Neuronal stem cell (in vitro differentiated cells): ENCODE measurements around the gene HOMEZ.

Source experiments
- DNase-seq: peaks from one replicate; pipeline ENCODE4 v3.0.0-alpha.2; 2013; ENCODE audit warnings: low spot score
- H2AFZ ChIP-seq: one replicate; pipeline ENCODE4 v1.6.1; 2013; ENCODE audit warnings: mild to moderate bottlenecking, low read length, inconsistent platforms
- H2AK5ac ChIP-seq: 2 replicates; pipeline ENCODE4 v1.6.1; 2013; ENCODE audit warnings: low read depth, mild to moderate bottlenecking, inconsistent platforms, low read length, moderate library complexity, mixed read lengths
- H2BK120ac ChIP-seq: 2 replicates; pipeline ENCODE4 v1.6.1; 2013; ENCODE audit warnings: low read depth, mild to moderate bottlenecking, inconsistent platforms, low read length, moderate library complexity, mixed read lengths
- H2BK12ac ChIP-seq: one replicate; pipeline ENCODE4 v1.6.1; 2013; ENCODE audit warnings: low read length, inconsistent platforms
- H2BK15ac ChIP-seq: 2 replicates; pipeline ENCODE4 v1.6.1; 2013; ENCODE audit warnings: mild to moderate bottlenecking, low read length, inconsistent platforms, mixed read lengths
- H2BK5ac ChIP-seq: one replicate; pipeline ENCODE4 v1.6.1; 2013; ENCODE audit warnings: inconsistent platforms, mild to moderate bottlenecking, low read length, moderate library complexity
- H3K14ac ChIP-seq: one replicate; pipeline ENCODE4 v1.6.1; 2013; ENCODE audit warnings: low read length, inconsistent platforms
- H3K18ac ChIP-seq: 2 replicates; pipeline ENCODE4 v1.6.1; 2013; ENCODE audit warnings: low read length, inconsistent platforms
- H3K23ac ChIP-seq: 2 replicates; pipeline ENCODE4 v1.6.1; 2013; ENCODE audit warnings: low read depth, mild to moderate bottlenecking, mixed read lengths, low read length, inconsistent platforms; ENCODE audit not compliant: poor library complexity
- H3K27ac ChIP-seq: replicated peaks from 3 replicates; pipeline ENCODE4 v1.5.1; 2013; ENCODE audit warnings: low read length, inconsistent platforms
- H3K27me3 ChIP-seq, 3 experiments: 2 replicates each; pipeline ENCODE4 v1.6.1; 2013; ENCODE audit warnings: low read length in 3 of 3, mild to moderate bottlenecking in 2 of 3, inconsistent platforms in 1 of 3, low read depth in 1 of 3, mixed read lengths in 1 of 3, moderate library complexity in 1 of 3; ENCODE audit not compliant: control insufficient read depth in 3 of 3, insufficient read depth in 3 of 3
- H3K36me3 ChIP-seq, 2 donors: replicated peaks in 1 of 2; 2 replicates each; pipeline ENCODE4 v1.6.1; 2013; ENCODE audit warnings: low read length in 2 of 2; ENCODE audit not compliant: control insufficient read depth in 2 of 2, insufficient read depth in 2 of 2
- H3K4ac ChIP-seq: 2 replicates; pipeline ENCODE4 v1.6.1; 2013; ENCODE audit warnings: inconsistent platforms, mild to moderate bottlenecking, low read length, moderate library complexity
- H3K4me1 ChIP-seq, 2 donors: 1 replicate in 1 of 2; 2 replicates in 1 of 2; pipeline ENCODE4 v1.6.1; 2013; ENCODE audit warnings: low read length in 2 of 2, low read depth in 1 of 2; ENCODE audit not compliant: control insufficient read depth in 2 of 2, insufficient read depth in 1 of 2
- H3K4me2 ChIP-seq: one replicate; pipeline ENCODE4 v1.6.1; 2013; ENCODE audit warnings: mild to moderate bottlenecking, low read length, inconsistent platforms; ENCODE audit not compliant: insufficient read depth, poor library complexity, severe bottlenecking
- H3K4me3 ChIP-seq, 2 donors: 2 replicates each; pipeline ENCODE4 v1.5.1; 2013; ENCODE audit warnings: low read length in 2 of 2, mild to moderate bottlenecking in 2 of 2, inconsistent platforms in 1 of 2, moderate library complexity in 1 of 2
- H3K79me1 ChIP-seq: one replicate; pipeline ENCODE4 v1.6.1; 2013; ENCODE audit warnings: low read depth, mild to moderate bottlenecking, inconsistent platforms, low read length, moderate library complexity
- H3K9ac ChIP-seq: one replicate; pipeline ENCODE4 v1.6.1; 2013; ENCODE audit warnings: mild to moderate bottlenecking, low read depth, low read length, inconsistent platforms; ENCODE audit not compliant: poor library complexity
- H3K9me3 ChIP-seq, 2 donors: replicated peaks in 1 of 2; 2 replicates each; pipeline versions ENCODE3 to v1.6.1; 2013; ENCODE audit warnings: low read length in 2 of 2, mild to moderate bottlenecking in 2 of 2, inconsistent platforms in 1 of 2, low read depth in 1 of 2, mixed read lengths in 1 of 2, moderate library complexity in 1 of 2; ENCODE audit not compliant: control insufficient read depth in 2 of 2, insufficient read depth in 1 of 2
- H4K8ac ChIP-seq: one replicate; pipeline ENCODE4 v1.6.1; 2013; ENCODE audit warnings: low read depth, mild to moderate bottlenecking, inconsistent platforms, low read length, moderate library complexity
- H4K91ac ChIP-seq: one replicate; pipeline ENCODE4 v1.6.1; 2013; ENCODE audit warnings: low read length, low read depth, mild to moderate bottlenecking, inconsistent platforms; ENCODE audit not compliant: poor library complexity
- WGBS, 2 donors: extraction: QIAGEN DNeasy Blood & Tissue Kit; methylation state at CpG; one replicate each; pipeline ENCODE4 v1.1.7; 2013; ENCODE audit warnings: missing lambda C conversion rate in 2 of 2, mixed read lengths in 1 of 2; ENCODE audit not compliant: insufficient read length in 2 of 2, insufficient replicate concordance in 1 of 2; ENCODE audit errors: extremely low coverage in 2 of 2; 5-methylcytosine and 5-hydroxymethylcytosine counted together

The HOMEZ gene

DNA sequence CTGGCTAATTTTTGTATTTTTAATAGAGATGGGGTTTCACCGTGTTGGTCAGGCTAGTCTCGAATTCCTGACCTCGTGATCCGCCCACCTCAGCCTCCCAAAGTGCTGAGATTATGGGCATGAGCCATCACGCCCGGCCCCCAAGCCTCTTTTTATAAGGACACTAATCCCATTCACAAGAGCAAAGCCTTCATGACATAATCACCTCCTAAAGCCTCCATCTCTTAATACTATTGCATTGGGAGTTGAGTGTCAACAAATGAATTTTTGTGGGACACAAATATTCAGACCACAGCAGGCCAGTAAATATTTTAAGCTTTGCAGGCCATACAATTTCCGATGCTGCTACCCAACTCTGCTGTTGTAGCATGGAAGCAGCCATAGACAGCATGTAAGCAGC is 37.3 kb downstream of the HOMEZ start:
- Histone ChIP-seq H3K4me3 (no peak overlapping the region), H3K79me1 (no peaks in the 10 kb centered on the region), H2BK12ac (no peak overlapping the region), H4K91ac (no peak overlapping the region), H3K27me3 (no peaks in the 10 kb centered on the region), H2AK5ac (no peak overlapping the region), H2AFZ (no peak overlapping the region), H3K4ac (no peak overlapping the region), H2BK15ac (no peak overlapping the region), H3K9ac (no peak overlapping the region), H2BK120ac (no peak overlapping the region), H2BK5ac (no peak overlapping the region), H3K18ac (no peak overlapping the region), H3K14ac (no peak overlapping the region), H3K4me2 (no peak overlapping the region), H3K36me3 (no peaks in the 10 kb centered on the region), H3K9me3 (no peaks in the 10 kb centered on the region), H3K4me1 (peaks cover 1 to 6% of the 10 kb centered on the region in 2 donors), H3K23ac (no peak overlapping the region), H4K8ac (no peak overlapping the region), H3K27ac (no peak overlapping the region)
- DNase-seq: no peak
- no CpG with 5 or more reads among the region's 7 CpGs for WGBS, 2 donors

GRCh38 chr14:23245282-23245681 is 40.6 kb downstream of the HOMEZ start:
- Histone ChIP-seq H3K79me1 (no peaks in the 10 kb centered on the region), H3K4ac (no peak overlapping the region), H2AFZ (no peak overlapping the region), H3K4me3 (no peak overlapping the region), H2BK12ac (no peak overlapping the region), H3K27me3 (no peaks in the 10 kb centered on the region), H3K27ac (no peak overlapping the region), H3K18ac (no peak overlapping the region), H4K8ac (no peak overlapping the region), H3K9ac (no peak overlapping the region), H4K91ac (no peak overlapping the region), H2BK15ac (no peak overlapping the region), H2BK120ac (no peak overlapping the region), H2BK5ac (no peak overlapping the region), H2AK5ac (no peak overlapping the region), H3K9me3 (no peaks in the 10 kb centered on the region), H3K14ac (no peak overlapping the region), H3K36me3 (no peaks in the 10 kb centered on the region), H3K4me2 (no peak overlapping the region), H3K4me1 (no peaks in the 10 kb centered on the region), H3K23ac (no peak overlapping the region)
- no peak for DNase-seq

- Histone ChIP-seq H2AFZ (no peak overlapping the region), H3K4ac (no peak overlapping the region), H2BK120ac (no peak overlapping the region), H4K8ac (no peak overlapping the region), H2AK5ac (no peak overlapping the region), H3K36me3 (no peaks in the 10 kb centered on the region), H3K9ac (no peak overlapping the region), H3K23ac (no peak overlapping the region), H3K27me3 (no peaks in the 10 kb centered on the region), H3K4me3 (no peak overlapping the region), H3K79me1 (no peaks in the 10 kb centered on the region), H2BK12ac (no peak overlapping the region), H3K14ac (no peak overlapping the region), H3K18ac (no peak overlapping the region), H3K4me1 (no peaks in the 10 kb centered on the region), H2BK15ac (no peak overlapping the region), H3K4me2 (no peak overlapping the region), H4K91ac (no peak overlapping the region), H3K9me3 (no peaks in the 10 kb centered on the region), H2BK5ac (no peak overlapping the region), H3K27ac (no peak overlapping the region)
- no CpG with 5 or more reads among the region's 2 CpGs for WGBS, 2 donors
- no peak for DNase-seq
Observed at GRCh38 chr14:23243066-23243465, 42.9 kb downstream of the HOMEZ start.

- H3K4me2 ChIP-seq: no peak overlapping the region
- no peak overlapping the region for H3K4me3 ChIP-seq
- no peak overlapping the region for H2BK120ac ChIP-seq
- no peak overlapping the region for H3K9ac ChIP-seq
- no peaks in the 10 kb centered on the region for H3K9me3 ChIP-seq
- H3K27me3 ChIP-seq: no peaks in the 10 kb centered on the region
- DNase-seq: no peak
- H2AFZ ChIP-seq: no peak overlapping the region
- H2BK15ac ChIP-seq: no peak overlapping the region
- H3K4ac ChIP-seq: no peak overlapping the region
- no peak overlapping the region for H3K18ac ChIP-seq
- H2AK5ac ChIP-seq: no peak overlapping the region
- no CpG with 5 or more reads among the region's 3 CpGs for WGBS, 2 donors
- H3K23ac ChIP-seq: no peak overlapping the region
- no peaks in the 10 kb centered on the region for H3K4me1 ChIP-seq
- H3K14ac ChIP-seq: no peak overlapping the region
- H3K79me1 ChIP-seq: no peaks in the 10 kb centered on the region
- H4K8ac ChIP-seq: no peak overlapping the region
- no peak overlapping the region for H2BK12ac ChIP-seq
- H2BK5ac ChIP-seq: no peak overlapping the region
- H3K27ac ChIP-seq: no peak overlapping the region
- H4K91ac ChIP-seq: no peak overlapping the region
- H3K36me3 ChIP-seq: no peaks in the 10 kb centered on the region
Observed at GRCh38 chr14:23242076-23242475, 43.9 kb downstream of the HOMEZ start.
